ENCODE data around the gene NR2F1-AS1. TPM values are rescaled to one million over a fixed set of nuclear protein-coding genes. Genes with fewer than 3 reads are reported as not detected.

The NR2F1-AS1 gene
- total RNA-seq, 1 donor from 2014 or later = 9.5 TPM

- TF ChIP-seq, protein P1, sequence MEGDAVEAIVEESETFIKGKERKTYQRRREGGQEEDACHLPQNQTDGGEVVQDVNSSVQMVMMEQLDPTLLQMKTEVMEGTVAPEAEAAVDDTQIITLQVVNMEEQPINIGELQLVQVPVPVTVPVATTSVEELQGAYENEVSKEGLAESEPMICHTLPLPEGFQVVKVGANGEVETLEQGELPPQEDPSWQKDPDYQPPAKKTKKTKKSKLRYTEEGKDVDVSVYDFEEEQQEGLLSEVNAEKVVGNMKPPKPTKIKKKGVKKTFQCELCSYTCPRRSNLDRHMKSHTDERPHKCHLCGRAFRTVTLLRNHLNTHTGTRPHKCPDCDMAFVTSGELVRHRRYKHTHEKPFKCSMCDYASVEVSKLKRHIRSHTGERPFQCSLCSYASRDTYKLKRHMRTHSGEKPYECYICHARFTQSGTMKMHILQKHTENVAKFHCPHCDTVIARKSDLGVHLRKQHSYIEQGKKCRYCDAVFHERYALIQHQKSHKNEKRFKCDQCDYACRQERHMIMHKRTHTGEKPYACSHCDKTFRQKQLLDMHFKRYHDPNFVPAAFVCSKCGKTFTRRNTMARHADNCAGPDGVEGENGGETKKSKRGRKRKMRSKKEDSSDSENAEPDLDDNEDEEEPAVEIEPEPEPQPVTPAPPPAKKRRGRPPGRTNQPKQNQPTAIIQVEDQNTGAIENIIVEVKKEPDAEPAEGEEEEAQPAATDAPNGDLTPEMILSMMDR (IDR thresholded peaks at IDR 0.05; ENCODE audit: insufficient read depth, low read length, poor library complexity, severe bottlenecking) = no peak
- no peaks in the 10 kb centered on the region for H3K36me3 ChIP-seq (ENCODE audit: control insufficient read depth, insufficient read depth, low read length)
- DNase-seq (ENCODE audit: low read depth) = no peak
- no peak overlapping the region for H3K4me3 ChIP-seq (ENCODE audit: low read depth, low read length)
- H3K27me3 ChIP-seq (ENCODE audit: control insufficient read depth, insufficient read depth, low read length) = no peaks in the 10 kb centered on the region
Measured at GRCh38 chr5:93364378-93364777, 216.6 kb downstream of the NR2F1-AS1 start.

DNA sequence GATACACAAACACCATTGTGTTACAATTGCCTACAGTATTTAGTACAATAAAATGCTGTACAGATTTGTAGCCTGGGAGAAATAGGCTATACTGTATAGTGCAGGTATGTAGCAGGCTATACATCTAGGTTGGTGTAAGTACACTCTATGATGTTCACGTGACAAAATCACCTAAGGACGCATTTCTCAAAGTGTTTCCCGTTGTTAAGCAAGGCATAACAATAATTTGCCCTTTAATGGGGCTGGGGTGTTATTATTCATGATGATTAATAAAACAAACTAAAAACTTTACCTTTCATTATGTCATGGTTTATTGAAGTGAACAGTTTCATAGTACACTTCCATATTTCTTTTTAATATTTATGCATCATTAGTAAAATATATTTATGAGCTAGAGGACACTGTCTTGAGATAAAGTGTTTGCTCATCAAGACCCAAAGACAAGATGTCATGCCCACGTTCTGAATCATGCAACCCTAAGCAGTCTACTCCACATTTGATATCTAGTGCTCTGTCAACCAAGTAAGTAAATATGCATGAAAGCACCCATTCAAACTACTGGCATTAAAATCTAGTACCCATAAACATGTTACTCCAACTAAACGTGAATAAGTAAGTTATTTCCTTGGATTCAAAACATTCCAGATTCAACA, 220.5 kb downstream of the NR2F1-AS1 start:
- TF ChIP-seq, protein P1 (IDR thresholded peaks at IDR 0.05; ENCODE audit: insufficient read depth, low read length, poor library complexity, severe bottlenecking) = no peak
- Histone ChIP-seq H3K4me3 (ENCODE audit: low read depth, low read length) (no peak overlapping the region), H3K36me3 (ENCODE audit: control insufficient read depth, insufficient read depth, low read length) (no peaks in the 10 kb centered on the region), H3K27me3 (ENCODE audit: control insufficient read depth, insufficient read depth, low read length) (no peaks in the 10 kb centered on the region)
- no peak for DNase-seq (ENCODE audit: low read depth)

- TF ChIP-seq, protein P1 (IDR thresholded peaks at IDR 0.05; ENCODE audit: insufficient read depth, low read length, poor library complexity, severe bottlenecking) = no peak
- Histone ChIP-seq H3K36me3 (ENCODE audit: control insufficient read depth, insufficient read depth, low read length) (no peaks in the 10 kb centered on the region), H3K4me3 (ENCODE audit: low read depth, low read length) (no peak overlapping the region), H3K27me3 (ENCODE audit: control insufficient read depth, insufficient read depth, low read length) (no peaks in the 10 kb centered on the region)
- DNase-seq (ENCODE audit: low read depth) = no peak
Measured at GRCh38 chr5:93359960-93360305, 221.1 kb downstream of the NR2F1-AS1 start.

Other genes starting within 250 kb of the NR2F1-AS1 start
- gene NR2F1, start 2.0 kb upstream of the NR2F1-AS1 start, total RNA-seq = 12.8 and 13.2 TPM in 2 replicates
- 0.29 and 0.62 TPM in 2 replicates for gene POU5F2, start 160.4 kb upstream of the NR2F1-AS1 start, total RNA-seq

Measured in kidney epithelial cell (primary cell).